ENCODE results near the gene CAMK1G. TPM values are rescaled to one million over a fixed set of nuclear protein-coding genes. Genes with fewer than 3 reads are reported as not detected.

CAMK1G gene
- total and polyA plus RNA-seq, 11 donors, result 0.30 to 0.48 TPM; not detected in 9

DNA sequence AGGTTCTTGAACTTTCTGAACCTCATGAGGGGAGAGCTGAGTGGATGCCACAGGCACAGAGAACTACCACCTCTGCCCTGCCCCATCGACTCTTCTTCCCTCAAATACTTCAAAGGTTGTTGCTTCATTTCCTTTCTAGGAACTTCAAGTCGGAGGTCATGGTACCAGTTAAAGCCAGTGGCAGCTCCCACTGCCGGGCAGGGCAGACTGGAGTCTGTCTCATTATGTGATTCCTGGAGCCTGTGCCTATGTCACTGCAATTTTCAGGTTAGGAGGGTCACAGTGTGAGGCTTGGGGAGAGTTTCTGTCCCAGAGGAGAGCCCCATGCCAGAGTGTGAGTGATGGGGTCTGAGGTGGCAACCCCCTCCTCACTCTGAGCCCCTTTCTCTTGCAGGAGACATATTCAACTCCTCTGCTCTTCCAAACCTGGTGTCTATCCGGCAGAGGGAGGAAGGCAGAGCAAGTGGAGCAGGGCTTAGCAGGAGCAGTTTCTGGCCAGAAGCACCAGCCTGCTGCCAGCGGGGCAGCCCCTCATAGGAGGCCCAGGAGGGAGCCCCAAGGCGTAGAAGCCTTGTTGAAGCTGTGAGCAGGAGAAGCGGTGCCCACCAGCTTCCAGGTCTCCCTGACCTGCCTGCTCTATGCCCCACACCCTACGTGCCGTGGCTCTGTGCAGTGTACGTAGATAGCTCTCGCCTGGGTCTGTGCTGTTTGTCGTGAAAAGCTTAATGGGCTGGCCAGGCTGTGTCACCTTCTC lies 29.3 kb downstream of the CAMK1G start:
- DNase-seq (no peak), ATAC-seq (no peak)
- H3K27ac ChIP-seq, result no peak overlapping the region
- no peak overlapping the region for H3K4me3 ChIP-seq
- no peaks in the 10 kb centered on the region for H3K9me3 ChIP-seq
- TF ChIP-seq CTCF (IDR thresholded peaks at IDR 0.05), result no peak
- no peak for TF ChIP-seq POLR2A (IDR thresholded peaks at IDR 0.05)
- intact Hi-C loops (cut with DNase I), result no loop called here
- H3K27me3 ChIP-seq, result no peaks in the 10 kb centered on the region
- WGBS, 4 donors, result 78 to 86% (median 82%) methylated on average over 11 to 12 of the region's 12 CpGs
- peaks cover 0 to 21% (median 8%) of the 10 kb centered on the region in 12 donors for H3K4me1 ChIP-seq
- H3K36me3 ChIP-seq, result no peaks in the 10 kb centered on the region

DNA sequence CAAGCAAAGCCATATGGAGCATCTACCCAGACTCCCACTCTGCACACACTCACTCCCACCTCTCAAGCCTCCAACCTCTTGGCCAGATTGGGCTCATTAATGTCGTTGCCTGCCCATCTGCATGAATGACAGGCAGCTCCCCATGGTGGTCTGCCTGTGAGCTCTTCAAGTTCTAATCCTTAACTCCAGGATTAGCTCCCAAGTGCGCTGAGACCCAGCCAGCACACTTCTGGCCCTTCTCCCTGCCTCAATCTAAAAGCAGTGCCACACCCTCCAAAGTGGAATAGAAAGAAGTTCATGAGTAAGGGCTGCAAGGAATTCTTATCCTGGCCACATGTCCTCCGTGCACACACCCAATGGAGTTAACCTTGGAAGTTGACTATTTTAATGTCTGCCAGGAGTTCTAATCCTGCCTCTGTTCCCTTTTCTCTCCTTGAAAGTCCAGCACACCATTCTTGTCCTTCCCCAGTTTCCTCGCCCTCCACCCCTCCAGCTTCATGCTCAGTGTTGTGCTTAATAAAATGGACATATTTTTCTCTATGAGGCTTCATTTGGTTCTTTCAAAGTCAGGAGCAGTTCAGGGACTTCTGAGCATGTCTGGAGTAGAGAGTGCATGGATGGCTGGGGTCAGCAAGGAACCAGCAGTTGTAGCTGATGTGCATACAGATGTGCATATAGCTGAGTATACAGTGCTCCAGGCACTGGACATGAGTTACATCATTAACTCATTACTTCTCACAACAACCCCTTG lies 30.1 kb downstream of the CAMK1G start:
- Histone ChIP-seq H3K36me3 (no peaks in the 10 kb centered on the region), H3K9me3 (no peaks in the 10 kb centered on the region), H3K4me3 (no peak overlapping the region), H3K27ac (no peak overlapping the region), H3K4me1 (peaks cover 0 to 28% (median 12%) of the 10 kb centered on the region in 12 donors), H3K27me3 (no peaks in the 10 kb centered on the region)
- TF ChIP-seq CTCF (IDR thresholded peaks at IDR 0.05) (no peak), POLR2A (IDR thresholded peaks at IDR 0.05) (no peak)
- DNase-seq (no peak), ATAC-seq (no peak)
- intact Hi-C loops (cut with DNase I), result no loop called here
- WGBS, 4 donors, result 71 to 78% (median 72%) methylated on average over 4 of the region's 4 CpGs

- intact Hi-C loops (cut with DNase I), result no loop called here
- Histone ChIP-seq H3K4me1 (peaks cover 0 to 33% (median 15%) of the 10 kb centered on the region in 12 donors), H3K27me3 (no peaks in the 10 kb centered on the region), H3K27ac (no peak overlapping the region), H3K4me3 (no peak overlapping the region), H3K9me3 (no peaks in the 10 kb centered on the region), H3K36me3 (no peaks in the 10 kb centered on the region)
- TF ChIP-seq CTCF (IDR thresholded peaks at IDR 0.05) (no peak), POLR2A (IDR thresholded peaks at IDR 0.05) (no peak)
- WGBS, 4 donors, result 84 to 88% (median 85%) methylated on average over 5 of the region's 5 CpGs
- DNase-seq, result no peak
- no peak for ATAC-seq
Observed at GRCh38 chr1:209614151-209614420, 30.6 kb downstream of the CAMK1G start.

GRCh38 chr1:209614906-209615305 lies 31.4 kb downstream of the CAMK1G start:
- no peak overlapping the region for H3K4me3 ChIP-seq
- intact Hi-C loops (cut with DNase I), result no loop called here
- no peak for ATAC-seq
- 95 to 97% (median 96%) methylated on average over 3 to 5 of the region's 5 CpGs for WGBS, 4 donors
- TF ChIP-seq CTCF (IDR thresholded peaks at IDR 0.05), result no peak
- TF ChIP-seq POLR2A (IDR thresholded peaks at IDR 0.05), result no peak
- no peak for DNase-seq
- no peaks in the 10 kb centered on the region for H3K9me3 ChIP-seq
- no peaks in the 10 kb centered on the region for H3K36me3 ChIP-seq
- H3K27me3 ChIP-seq, result no peaks in the 10 kb centered on the region
- peaks cover 0 to 37% (median 17%) of the 10 kb centered on the region in 12 donors for H3K4me1 ChIP-seq
- H3K27ac ChIP-seq, result no peak overlapping the region

Data from heart left ventricle (tissue), 16 donors.